SKM-1 treated with dmso at 0.1 percent for 144 hours (cell line): ENCODE data around the gene VWC2.

Experiments used
- DNase-seq: peaks from one replicate; lab custom pipeline; 2025; ENCODE audit not compliant: unreplicated experiment; lab: John Stamatoyannopoulos, UW

The VWC2 gene

DNA sequence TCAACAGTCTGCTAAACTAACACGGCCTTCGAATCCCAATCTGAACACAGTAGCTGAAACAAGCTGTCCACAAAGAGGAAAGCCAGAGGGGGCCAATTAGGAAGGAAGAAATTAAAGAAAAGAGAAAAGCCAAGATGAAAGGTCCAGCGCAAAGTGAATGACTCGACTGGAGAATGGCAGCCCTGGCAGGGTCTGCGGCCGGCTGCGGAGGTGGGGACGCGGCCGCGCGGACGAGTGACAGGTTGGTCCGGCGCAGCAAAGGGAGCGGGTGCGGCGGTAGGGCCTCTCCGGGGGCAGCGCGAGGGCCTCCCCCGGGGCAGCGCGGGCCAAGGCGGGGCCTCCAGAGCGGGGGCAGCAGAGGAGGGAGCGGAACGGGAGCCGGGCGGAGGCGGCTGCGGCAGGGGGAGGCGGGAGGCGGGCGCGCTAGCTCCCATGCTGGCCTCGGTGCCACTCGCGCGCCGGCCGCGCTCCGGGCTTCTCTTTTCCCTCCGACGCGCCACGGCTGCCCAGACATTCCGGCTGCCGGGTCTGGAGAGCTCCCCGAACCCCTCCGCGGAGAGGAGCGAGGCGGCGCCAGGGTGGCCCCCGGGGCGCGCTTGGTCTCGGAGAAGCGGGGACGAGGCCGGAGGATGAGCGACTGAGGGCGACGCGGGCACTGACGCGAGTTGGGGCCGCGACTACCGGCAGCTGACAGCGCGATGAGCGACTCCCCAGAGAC is at the start of gene VWC2:
VWC2 (plus strand) TSS at position 421 of the 718 bp plus-strand sequence. CDS start 1,798 bp downstream, outside the sequence.
- DNase-seq, result no peak

DNA sequence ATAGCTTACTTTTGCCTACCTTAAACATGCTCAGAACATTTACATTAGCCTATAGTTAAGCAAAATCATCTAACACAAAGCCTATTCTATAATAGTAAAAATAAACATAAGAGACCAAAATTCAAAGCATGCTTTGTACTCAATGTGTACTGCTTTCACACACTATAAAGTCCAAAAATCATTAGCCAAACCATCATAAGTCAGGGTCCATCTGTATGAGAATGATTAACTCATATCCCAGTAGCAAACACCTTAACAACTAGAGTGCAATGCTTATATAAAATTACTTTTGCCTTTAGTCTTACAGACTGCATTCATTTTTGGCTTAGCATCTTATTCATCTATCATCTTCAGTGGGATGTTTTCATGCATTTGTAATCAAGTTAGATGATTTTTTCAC is 49.4 kb upstream of the VWC2 start:
- DNase-seq, result no peak

DNA sequence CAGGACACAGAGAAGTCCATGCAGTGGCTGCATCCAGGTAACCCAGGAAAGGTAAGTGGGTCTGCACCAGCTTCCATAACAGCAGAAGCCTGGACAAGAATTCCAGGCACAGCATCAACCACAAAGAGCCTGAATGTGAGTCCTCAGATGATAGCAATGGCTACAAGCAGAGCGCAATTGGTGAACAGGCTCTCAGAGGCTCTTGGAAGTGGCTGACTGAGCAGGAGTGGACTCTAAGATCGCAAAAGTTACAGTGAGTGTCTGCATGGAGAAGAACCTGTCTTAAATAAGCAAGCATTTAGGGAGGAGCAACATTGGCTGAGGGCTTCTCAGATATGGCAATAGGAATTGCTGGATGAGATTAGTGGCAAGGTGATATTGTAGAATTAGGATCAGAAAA is 41.6 kb upstream of the VWC2 start:
- no peak for DNase-seq

DNA sequence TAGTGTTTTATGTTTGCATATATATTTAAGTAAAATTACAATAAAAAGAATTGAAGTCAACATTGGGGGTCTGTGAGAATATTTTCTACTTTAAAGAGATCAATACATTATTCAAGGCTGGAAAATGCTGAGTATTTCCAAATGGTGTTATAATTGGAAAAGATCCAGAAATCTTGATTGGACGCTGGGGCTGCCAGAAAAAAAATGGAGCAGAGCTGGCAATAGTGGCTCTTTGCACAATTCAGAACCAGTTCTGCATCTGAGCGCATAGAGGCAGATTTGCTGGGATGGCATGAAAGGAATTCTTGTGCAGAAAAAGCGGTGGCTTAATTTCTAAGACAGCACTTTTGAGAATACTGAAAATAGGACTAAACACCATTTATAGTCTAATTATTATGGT is 10.8 kb upstream of the VWC2 start:
- DNase-seq, result no peak

DNA sequence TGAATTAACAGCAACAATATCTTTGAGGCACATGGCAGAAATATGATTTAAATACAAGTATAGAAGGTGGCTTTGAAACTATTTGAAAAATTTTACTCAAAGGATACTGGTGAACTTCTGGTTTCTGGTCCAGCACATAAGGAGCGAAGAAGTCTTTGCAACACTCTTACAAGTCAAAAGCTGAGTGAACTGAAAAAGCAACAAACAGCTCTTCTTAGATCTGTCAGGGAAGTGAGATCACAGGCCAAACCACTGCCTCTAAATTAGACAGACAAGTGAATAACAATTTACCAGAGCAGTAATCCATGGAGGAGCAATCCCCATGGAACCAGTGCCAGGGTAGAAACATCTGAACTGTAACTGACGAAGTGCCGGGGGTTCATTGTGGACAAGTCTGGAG is 9.6 kb upstream of the VWC2 start:
- no peak for DNase-seq

DNA sequence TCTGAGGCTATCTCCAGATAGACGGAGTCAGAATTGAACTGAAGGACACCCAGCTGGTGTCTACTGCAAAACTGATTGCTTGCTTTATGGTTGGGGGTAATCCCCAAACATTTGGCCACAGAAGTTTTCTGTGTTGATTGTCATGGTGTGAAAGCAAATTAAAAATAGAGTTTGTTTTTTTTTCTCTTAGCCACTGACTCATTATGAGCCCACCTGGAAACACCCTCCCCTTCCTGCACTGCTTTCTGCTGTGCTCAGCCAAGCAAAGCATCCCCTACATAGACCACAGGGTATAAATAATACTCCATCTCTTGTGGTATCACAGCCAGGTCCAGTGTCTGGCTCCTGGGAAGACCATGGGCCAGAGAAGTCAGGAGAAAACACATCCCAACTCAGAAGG is 6.5 kb upstream of the VWC2 start:
- DNase-seq, result no peak

DNA sequence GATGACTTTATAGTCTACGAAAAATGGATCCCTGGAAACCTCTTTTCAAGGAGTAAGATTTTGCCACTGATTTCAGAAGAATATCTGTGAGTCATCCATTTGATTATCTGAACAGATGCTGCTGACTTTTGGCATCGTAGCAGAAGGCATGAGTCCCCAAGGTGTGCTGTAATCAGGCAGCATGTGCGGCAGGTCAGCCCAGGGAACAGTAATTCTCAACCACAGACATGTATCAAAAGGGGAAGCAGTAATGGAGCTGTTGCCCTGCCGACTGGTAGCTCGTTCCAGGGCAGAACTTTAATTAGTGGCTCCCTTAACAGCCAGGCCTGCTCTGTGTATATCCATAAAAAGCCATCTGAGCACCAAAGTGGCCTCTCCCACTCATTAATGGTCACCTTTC is 5.7 kb upstream of the VWC2 start:
- DNase-seq, result no peak

DNA sequence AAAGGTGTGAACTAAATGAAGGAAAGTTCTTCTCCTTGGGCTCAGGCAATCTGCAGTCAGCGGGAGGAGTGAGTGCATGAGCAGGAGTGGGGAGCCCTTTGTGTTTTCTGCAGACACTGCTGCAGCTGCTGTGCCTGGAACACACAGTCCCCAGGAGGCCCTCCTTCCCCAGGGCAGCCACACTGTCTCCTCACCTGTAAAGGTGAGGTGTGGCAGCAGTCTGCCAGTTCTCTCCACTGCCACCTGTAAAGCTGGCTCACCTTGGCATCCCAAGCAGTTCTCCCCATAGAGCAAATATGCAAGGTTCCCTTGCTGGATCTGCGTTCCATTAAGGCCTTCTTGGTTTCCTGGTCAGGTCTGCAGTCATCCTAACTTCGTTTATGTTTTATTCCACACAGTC is 5.2 kb upstream of the VWC2 start:
- DNase-seq, result no peak

DNA sequence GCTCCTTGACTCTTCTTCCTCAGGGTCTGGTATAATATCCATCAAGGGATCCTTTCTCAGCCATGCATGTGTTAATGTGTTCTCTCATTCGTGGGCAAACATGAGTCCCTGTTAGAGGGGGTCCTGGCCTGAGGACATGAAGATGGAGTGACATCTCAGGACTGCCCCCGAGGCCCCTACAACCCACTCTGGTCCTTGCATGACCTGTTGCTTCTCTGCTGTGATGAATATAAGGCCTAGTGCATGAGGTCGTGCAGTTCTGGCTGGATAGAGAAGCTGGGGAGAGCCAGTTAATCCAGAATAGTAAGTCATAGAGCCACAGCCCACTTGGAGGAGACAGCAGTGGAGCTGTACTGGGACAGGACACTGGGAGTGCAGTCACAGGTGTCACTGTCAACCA is 4.6 kb upstream of the VWC2 start:
- no peak for DNase-seq

DNA sequence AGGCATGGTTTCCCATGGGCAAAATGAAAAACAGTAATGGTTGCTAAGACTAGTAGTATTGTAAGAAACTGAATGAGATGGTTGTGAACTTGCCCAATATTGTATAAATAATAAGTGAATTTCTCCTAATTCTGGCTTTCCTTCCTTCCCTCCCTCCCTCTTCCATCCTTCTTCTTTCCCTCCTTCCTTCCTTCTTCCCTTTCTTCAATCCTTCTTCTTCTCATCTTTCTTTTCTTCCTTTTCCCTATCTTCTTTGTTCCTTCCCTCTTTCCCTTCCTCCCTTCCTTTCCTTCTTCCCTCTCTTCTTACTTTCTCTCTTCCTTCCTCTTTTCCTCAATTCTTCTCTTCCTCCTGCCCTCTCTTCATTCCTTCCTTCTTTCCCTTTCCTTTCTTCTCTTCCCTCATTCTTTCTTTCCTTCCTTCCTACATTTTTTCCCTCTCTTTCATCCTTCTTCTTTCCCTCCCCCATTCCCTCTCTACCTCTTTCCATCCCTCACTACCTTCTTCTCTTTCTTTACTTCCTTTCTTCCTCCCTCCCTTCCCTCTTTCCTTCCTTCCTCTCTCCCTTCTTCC is 4.1 kb upstream of the VWC2 start:
- DNase-seq, result no peak

DNA sequence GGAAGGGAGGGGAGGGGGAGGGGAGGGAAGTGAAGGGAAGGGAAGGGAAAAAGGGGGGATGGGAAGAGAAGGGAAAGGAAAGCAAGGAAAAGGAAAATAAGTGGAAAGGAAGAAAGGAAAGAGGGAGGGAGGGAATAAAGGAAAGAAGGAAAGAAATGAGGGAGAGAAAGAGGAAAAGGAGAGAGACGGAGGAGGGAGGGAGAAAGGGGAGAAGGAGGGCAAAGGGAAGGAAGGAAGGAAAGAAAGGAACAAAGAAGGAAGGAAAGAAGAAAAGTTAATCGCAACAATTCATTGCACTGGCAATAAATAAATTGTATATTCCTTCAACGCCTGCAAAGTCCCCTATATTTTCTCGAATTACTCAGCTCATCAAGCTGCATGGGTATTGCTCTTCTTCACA is 2.6 kb upstream of the VWC2 start:
- no peak for DNase-seq

DNA sequence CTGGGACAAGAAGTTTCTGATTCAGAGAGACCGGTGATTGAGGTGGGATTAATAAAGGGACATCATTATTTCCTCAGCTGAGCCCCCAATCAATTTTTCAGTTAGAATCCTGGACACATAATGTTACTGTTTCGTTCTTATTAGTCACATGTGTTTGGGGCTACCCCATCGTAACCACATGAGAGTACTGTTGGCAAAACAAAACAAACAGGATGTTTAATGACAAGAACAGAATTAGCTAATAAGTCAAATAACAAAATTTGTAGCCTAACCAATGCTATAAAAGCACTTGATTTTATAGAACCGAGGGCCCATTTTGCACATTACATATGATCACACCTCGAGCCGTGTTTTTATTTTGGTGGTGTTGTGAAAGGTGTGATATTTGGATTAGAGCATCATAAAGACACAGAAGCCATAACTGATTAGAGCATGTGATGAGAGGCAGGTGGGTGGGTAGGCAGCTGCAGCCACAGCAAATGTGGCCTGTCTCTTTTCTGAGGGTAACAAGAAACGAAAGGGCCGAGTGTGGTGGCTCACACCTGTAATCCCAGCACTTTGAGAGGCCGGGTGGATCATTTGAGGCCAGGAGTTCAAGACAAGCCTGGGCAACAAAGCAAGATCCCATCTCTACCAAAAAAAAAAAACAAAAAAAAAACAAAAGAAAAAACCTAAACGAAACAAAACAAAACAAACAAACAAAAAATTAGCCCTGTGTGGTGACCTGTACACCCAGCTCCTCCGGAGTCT is 1.8 kb upstream of the VWC2 start:
- DNase-seq, result no peak

DNA sequence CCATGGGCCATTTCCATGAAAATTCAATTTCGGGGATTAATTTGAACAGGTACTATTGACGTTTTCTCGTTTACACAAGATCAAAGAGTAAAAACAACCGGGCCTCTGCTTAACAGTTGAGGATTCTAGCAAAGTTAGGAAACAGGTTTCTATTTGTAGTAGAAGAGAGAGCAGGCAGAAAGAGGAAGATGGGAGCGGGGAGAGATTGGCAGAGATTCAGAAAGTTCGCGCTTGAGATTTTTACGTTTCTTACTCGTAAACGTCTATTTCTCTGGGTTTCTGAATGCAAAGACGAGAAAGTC is 571 bp upstream of the VWC2 start:
- DNase-seq, result no peak

DNA sequence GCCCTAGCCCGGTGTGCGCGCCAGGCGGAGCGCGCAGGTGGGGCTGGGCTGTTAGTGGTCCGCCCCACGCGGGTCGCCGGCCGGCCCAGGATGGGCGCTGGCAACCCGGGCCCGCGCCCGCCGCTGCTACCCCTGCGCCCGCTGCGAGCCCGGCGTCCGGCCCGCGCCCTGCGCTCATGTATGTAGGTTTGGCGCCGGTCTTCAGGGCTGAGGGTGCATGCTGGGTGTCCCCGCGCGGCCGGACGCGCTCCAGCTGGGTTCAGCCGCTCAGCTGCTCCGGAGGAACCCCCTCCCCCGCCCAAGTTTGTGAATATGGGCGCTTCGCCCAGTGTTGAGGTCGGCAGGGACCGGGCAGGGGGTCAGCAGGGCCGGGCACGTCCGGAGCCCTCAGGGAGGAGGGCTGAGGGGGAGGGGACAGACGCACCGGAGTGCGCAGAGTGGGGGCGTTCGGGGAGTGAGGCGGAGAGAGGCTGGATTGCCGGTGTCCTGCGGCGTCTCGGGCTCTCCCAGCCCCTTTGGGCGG is 559 bp downstream of the VWC2 start:
- DNase-seq, result no peak

DNA sequence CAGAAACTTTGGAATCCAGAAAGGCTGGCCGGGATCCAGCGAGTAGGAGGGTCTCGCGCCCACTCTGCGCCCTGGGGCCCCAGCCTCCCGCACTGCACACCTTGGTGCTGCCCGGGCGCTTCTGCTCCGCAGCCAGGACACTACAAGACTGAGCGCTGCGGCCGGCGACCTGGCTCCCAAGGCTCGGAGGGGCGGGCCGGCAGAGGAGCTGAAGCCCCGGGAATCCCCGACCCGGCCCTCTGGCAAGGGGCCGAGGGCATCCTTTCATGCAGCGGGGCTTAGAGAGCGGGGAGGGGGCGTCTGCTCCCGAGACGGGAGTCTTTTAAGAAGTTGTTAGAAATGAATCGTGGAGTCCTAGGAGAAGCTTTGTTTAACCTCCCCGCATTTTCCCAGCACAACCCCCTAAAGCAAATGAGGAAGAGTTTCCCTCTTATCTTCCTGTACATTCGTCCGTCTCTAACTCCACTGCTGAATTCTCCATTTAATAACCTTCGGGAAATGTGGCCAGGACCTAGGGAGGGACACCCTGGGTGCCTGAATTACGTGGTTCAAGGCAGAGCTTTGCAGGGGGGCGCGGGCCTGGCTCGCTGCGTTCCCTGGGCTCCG is 1.1 kb downstream of the VWC2 start:
- no peak for DNase-seq

DNA sequence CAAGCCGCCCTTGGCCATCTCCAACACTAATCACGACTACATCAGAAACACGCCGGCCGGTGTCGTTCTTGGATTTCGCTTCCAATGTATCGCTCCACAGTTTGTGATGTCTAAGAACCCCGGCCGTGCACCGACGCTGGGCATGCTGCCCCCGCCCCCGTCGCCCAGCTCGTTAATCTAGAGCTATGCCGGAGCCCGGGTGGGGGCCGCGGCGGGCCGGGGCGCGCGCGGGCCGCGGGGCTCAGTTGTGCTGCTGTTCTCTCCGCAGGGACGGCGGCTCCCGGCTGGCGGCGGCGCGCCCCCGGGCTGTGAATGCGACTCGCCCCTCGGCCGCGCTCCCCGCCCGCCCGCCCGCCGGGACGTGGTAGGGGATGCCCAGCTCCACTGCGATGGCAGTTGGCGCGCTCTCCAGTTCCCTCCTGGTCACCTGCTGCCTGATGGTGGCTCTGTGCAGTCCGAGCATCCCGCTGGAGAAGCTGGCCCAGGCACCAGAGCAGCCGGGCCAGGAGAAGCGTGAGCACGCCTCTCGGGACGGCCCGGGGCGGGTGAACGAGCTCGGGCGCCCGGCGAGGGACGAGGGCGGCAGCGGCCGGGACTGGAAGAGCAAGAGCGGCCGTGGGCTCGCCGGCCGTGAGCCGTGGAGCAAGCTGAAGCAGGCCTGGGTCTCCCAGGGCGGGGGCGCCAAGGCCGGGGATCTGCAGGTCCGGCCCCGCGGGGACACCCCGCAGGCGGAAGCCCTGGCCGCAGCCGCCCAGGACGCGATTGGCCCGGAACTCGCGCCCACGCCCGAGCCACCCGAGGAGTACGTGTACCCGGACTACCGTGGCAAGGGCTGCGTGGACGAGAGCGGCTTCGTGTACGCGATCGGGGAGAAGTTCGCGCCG is 1.9 kb downstream of the VWC2 start:
- no peak for DNase-seq

DNA sequence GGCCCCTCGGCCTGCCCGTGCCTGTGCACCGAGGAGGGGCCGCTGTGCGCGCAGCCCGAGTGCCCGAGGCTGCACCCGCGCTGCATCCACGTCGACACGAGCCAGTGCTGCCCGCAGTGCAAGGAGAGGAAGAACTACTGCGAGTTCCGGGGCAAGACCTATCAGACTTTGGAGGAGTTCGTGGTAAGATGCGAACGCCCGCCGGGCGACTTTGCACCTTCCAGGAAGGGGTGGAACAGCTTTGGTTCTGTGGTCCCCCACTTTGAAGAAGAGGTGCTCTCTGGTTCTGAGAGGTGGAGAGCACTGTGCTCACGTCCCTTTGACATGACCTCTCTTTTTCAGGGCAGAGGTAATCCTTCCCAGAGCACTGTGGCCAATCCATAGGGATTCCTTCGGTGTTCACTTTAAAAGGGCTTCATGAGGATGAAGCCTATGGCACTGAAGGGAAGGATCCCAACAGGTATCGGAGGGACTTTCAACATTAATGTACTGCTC is 2.6 kb downstream of the VWC2 start:
- DNase-seq, result no peak

DNA sequence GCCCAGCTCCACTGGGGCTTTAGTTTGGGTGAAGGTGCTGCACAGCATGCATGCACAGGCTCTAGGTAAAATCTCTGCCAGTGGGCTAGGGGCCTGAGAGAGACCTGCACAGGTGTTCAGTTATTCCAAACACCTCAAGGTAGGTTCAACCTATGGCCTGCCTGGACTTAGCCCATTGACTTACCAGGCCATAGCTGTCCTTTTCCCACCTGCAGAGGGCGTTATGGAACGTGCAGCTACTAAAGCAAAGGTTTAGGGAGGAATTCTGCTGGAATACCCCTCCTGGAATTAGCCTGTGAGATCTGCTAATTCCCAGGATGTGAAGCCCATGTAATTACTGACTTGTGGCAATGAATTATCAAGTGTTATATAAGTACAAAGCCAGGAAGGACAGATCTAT is 3.6 kb downstream of the VWC2 start:
- no peak for DNase-seq

DNA sequence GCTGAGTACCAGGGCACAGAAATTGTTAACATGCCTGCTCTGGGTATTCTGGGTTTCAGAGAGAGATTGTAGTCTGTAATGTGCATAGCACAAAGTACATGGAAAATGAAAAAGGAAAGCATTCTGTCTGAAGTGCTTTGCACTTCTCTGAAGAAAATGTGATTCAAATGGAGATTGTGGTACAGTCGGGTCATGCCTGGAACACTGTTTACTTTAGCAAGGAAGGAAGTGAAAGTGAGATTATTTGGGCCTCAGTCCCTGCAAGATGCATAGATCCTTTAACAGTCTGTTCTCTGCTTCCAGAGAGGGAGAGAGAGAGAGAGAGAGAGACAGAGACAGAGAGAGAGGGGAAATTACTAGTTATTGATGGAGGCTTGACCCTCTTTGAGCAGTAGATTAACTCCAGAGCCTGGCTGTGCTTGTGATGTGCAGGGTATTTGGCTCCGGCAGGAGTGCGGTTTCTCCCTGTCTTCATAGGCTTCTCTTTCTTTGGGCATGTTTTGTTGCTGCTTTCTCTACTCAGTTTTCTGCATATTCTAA is 5.4 kb downstream of the VWC2 start:
- peak; percentile 6 for DNase-seq

DNA sequence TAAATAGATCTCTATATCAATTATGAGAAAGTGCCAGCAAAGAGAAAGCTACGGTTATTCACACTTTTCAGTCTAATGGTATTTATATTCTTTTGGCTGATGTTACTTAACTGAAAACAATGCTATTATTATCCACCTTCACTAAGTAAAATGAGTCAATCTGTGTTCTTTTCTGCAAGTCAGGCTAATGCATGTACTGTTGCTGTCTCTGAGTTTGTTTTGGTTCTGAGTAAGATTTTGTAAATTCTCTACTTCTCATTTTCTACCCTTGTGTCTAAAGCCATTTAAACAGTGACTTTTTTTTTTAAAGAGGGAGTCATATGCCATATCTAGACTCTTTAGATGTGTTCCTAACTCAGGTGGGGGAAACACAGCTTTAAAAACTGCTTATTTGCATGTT is 7.5 kb downstream of the VWC2 start:
- DNase-seq, result no peak

DNA sequence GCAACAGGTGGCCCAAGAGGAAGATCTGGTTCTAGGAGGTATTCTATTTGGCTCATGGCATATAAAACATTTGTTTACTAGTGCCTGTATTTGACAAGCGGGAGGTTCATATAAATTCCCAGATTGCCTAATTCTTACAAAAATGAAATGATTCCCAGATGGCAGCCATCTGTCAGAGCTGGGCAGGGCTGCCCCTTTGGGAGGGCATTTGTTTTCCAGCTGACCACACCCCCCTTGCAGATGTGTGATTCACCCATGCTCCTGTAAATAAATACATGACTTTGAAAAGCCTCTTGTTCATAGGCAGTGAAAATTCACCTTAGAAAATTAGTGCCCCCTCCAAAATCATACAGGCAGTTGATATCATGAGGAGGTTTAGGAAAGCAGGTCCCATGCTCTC is 8.6 kb downstream of the VWC2 start:
- no peak for DNase-seq
